ENCODE measurements around the gene EFNA5.

- TF ChIP-seq EZH2 (IDR thresholded peaks at IDR 0.05; ENCODE audit: insufficient read depth, poor library complexity, severe bottlenecking) (no peak), EZH2phosphoT487 (IDR thresholded peaks at IDR 0.05; ENCODE audit: insufficient read depth, low read depth) (no peak)
Measured at GRCh38 chr5:107633171-107633901, 37.4 kb downstream of the EFNA5 start.
